GM12878 (cell line): ENCODE results near the gene GPN2. TPM values are rescaled to one million over a fixed set of nuclear protein-coding genes. Genes with fewer than 3 reads are reported as not detected.

Experiments used
- ASH2L ChIP-seq: fragments of 300-600, 200-600 bp; sonication (generic); IDR thresholded peaks from 2 replicates; pipeline ENCODE4 v1.6.1; 2017; ENCODE audit warnings: low read depth, mild to moderate bottlenecking, borderline replicate concordance
- BHLHE40 ChIP-seq, 2 experiments: fragments of 450-650 bp in 1 of 2; IDR thresholded peaks; 2 replicates each; pipeline ENCODE4 v1.6.1; 2011 to 2017; ENCODE audit warnings: low read depth in 2 of 2, borderline replicate concordance in 1 of 2, improper control_type of control experiment in 1 of 2, low read length in 1 of 2, mild to moderate bottlenecking in 1 of 2
- BMI1 ChIP-seq: fragments of 450-650 bp; IDR thresholded peaks from 2 replicates; pipeline ENCODE4 v1.6.1; 2016; ENCODE audit warnings: mild to moderate bottlenecking, moderate library complexity, borderline replicate concordance
- CEBPB ChIP-seq, 2 experiments: fragments of 150-350 bp in 1 of 2; IDR thresholded peaks; 2 replicates each; pipeline ENCODE4 v1.6.1; 2012 to 2014; ENCODE audit warnings: low read depth in 2 of 2, low read length in 2 of 2, borderline replicate concordance in 1 of 2, inconsistent platforms in 1 of 2
- CEBPZ ChIP-seq: fragments of 150-350 bp; IDR thresholded peaks from 2 replicates; pipeline ENCODE4 v1.6.1; 2016; ENCODE audit warnings: low read depth, low read length
- CHD1 ChIP-seq: IDR thresholded peaks from 2 replicates; pipeline ENCODE4 v1.6.1; 2012; ENCODE audit warnings: low read depth, low read length, improper control_type of control experiment
- CHD2 ChIP-seq: IDR thresholded peaks from 2 replicates; pipeline ENCODE4 v1.6.1; 2011; ENCODE audit warnings: low read depth, low read length, improper control_type of control experiment, borderline replicate concordance
- CREM ChIP-seq: IDR thresholded peaks from 2 replicates; pipeline ENCODE4 v1.6.1; 2014; ENCODE audit warnings: antibody characterized with exemption, low read depth
- E2F4 ChIP-seq: IDR thresholded peaks from 2 replicates; pipeline ENCODE4 v1.6.1; 2012; ENCODE audit warnings: low read depth, low read length, improper control_type of control experiment
- FOXK2 ChIP-seq: fragments of 450-650 bp; IDR thresholded peaks from 2 replicates; pipeline ENCODE4 v1.6.1; 2017; ENCODE audit warnings: mild to moderate bottlenecking, moderate library complexity
- GABPA ChIP-seq: IDR thresholded peaks from 2 replicates; pipeline ENCODE4 v1.6.1; 2014; ENCODE audit warnings: antibody characterized with exemption, low read depth, mild to moderate bottlenecking, inconsistent platforms
- MXI1 ChIP-seq: fragments of 150-350 bp; IDR thresholded peaks from 2 replicates; pipeline ENCODE4 v1.6.1; 2011; ENCODE audit warnings: low read depth, mild to moderate bottlenecking, inconsistent platforms, low read length, improper control_type of control experiment
- NR2C1 ChIP-seq: fragments of 450-650 bp; IDR thresholded peaks from 2 replicates; pipeline ENCODE4 v1.6.1; 2017; ENCODE audit warnings: antibody characterized with exemption, mild to moderate bottlenecking, moderate library complexity
- NR2F1 ChIP-seq: fragments of 450-650 bp; conservative IDR thresholded peaks from 2 replicates; pipeline ENCODE4 v1.6.1; 2017; ENCODE audit warnings: mild to moderate bottlenecking
- NRF1 ChIP-seq: conservative IDR thresholded peaks from 2 replicates; pipeline ENCODE4 v1.6.1; 2011; ENCODE audit warnings: mild to moderate bottlenecking, low read depth, low read length, improper control_type of control experiment
- PAX5 ChIP-seq: IDR thresholded peaks from 2 replicates; pipeline ENCODE4 v1.6.1; 2011; ENCODE audit warnings: low read depth, low read length, borderline replicate concordance
- RAD21 ChIP-seq: IDR thresholded peaks from 2 replicates; pipeline ENCODE4 v1.6.1; 2011; ENCODE audit warnings: mild to moderate bottlenecking, low read depth, low read length, moderate library complexity; ENCODE audit not compliant: insufficient read depth
- RUNX3 ChIP-seq: IDR thresholded peaks from 2 replicates; pipeline ENCODE4 v1.6.1; 2012; ENCODE audit warnings: low read length, inconsistent platforms
- SMAD1 ChIP-seq: fragments of 450-650 bp; IDR thresholded peaks from 2 replicates; pipeline ENCODE4 v1.6.1; 2018; ENCODE audit warnings: mild to moderate bottlenecking, low read depth; ENCODE audit not compliant: partially characterized antibody
- YY1 ChIP-seq: IDR thresholded peaks from 2 replicates; pipeline ENCODE4 v1.6.1; 2011; ENCODE audit warnings: low read depth, mild to moderate bottlenecking, low read length
- ZZZ3 ChIP-seq: IDR thresholded peaks from 2 replicates; pipeline ENCODE4 v1.6.1; 2011; ENCODE audit warnings: low read depth; ENCODE audit not compliant: control insufficient read depth, insufficient read length
- polyA plus RNA-seq, 11 experiments: library from polyadenylated mRNA; depleted of rRNA in 4 of 11; unstranded in 6 of 11; stranded (reverse) in 5 of 11; fragments of >200 nt; fragmentation: Nextera tagmentation in 4 of 11; fragmentation: Illumina TruSeq in 1 of 11; extraction: Ambion mirVana in 4 of 11; extraction: Trizol in 1 of 11; gene quantifications; 1 replicate in 1 of 11; 2 replicates in 10 of 11; pipeline versions ENCODE4 v1.2.1 to v1.2.3, GENCODE V29; 2011 to 2016; ENCODE audit warnings: inconsistent platforms in 2 of 11, missing spikeins in 2 of 11, low read depth in 1 of 11
- total RNA-seq, 4 experiments: library from RNA; depleted of rRNA in 3 of 4; stranded (reverse); fragments of >200 nt in 3 of 4; fragmentation: Illumina TruSeq in 1 of 4; extraction: Trizol in 1 of 4; gene quantifications; 2 replicates each; pipeline versions ENCODE4 v1.2.1 to v1.2.3, GENCODE V29; 2013 to 2021

GPN2 gene
- total and polyA plus RNA-seq, 10 of the 15 experiments (the other 5 are each of a cell fraction or from before 2014, with no cell fraction given) = 8.3 to 61.4 (median 23.3) TPM

GRCh38 chr1:26900001-26900814 lies 10.1 kb upstream of the GPN2 start, which contains the start of gene GPATCH3 (continued):
- TF ChIP-seq FOXK2 = 0 out of 2 replicates have a peak, but pooled peaks have one; percentile 50
- TF ChIP-seq CEBPZ = no peak
- no peak for TF ChIP-seq ZZZ3
- peak; percentile 99 for TF ChIP-seq CHD2
- TF ChIP-seq NRF1 = no peak
- TF ChIP-seq MXI1 = peak; percentile 88
- 0 out of 2 replicates have a peak, but pooled peaks have one; percentile 34 for TF ChIP-seq NR2F1
- no peak for TF ChIP-seq E2F4
- TF ChIP-seq GABPA = no peak
- TF ChIP-seq BHLHE40 (IDR thresholded peaks at IDR 0.05; ENCODE audit: borderline replicate concordance in 1 of 2, low read depth in 2 of 2, low read length in 1 of 2) = 0 out of 4 replicates have a peak, but pooled peaks of 1 of the 2 experiments have one; percentile 26
- peak; percentile 100 for TF ChIP-seq YY1
- no peak for TF ChIP-seq RAD21
- peak; percentile 40; the same call in 1 of the 2 replicates for TF ChIP-seq PAX5
- 0 out of 2 replicates have a peak, but pooled peaks have one; percentile 52 for TF ChIP-seq CHD1
- no peak for TF ChIP-seq SMAD1
- peak; percentile 56 for TF ChIP-seq RUNX3
- no peak for TF ChIP-seq CEBPB (IDR thresholded peaks at IDR 0.05; ENCODE audit: borderline replicate concordance in 1 of 2, low read depth in 2 of 2, low read length in 2 of 2)
- peak; percentile 64; the same call in 1 of the 2 replicates for TF ChIP-seq ASH2L
- TF ChIP-seq NR2C1 = peak; percentile 10; the same call in 1 of the 2 replicates
- peak; percentile 19; the same call in 1 of the 2 replicates for TF ChIP-seq BMI1
- 0 out of 2 replicates have a peak, but pooled peaks have one; percentile 25 for TF ChIP-seq CREM
